GM18909 (cell line): ENCODE data around the gene SLC51A.
"Not testable (repeated sequence)": the region's sequence is repeated elsewhere in the genome, so short reads cannot be mapped to it uniquely, and the experiment has no call there.

ENCODE experiments used
- ATAC-seq: cut with Tn5 transposase; IDR thresholded peaks from one replicate; pipeline ENCODE4 v1.9.1; 2021; ENCODE audit warnings: mild to moderate bottlenecking; ENCODE audit not compliant: unreplicated experiment, poor library complexity

The SLC51A gene

GRCh38 chr3:196192524-196193051 lies 23.7 kb upstream of the SLC51A start:
- peak; percentile 18 for ATAC-seq

DNA sequence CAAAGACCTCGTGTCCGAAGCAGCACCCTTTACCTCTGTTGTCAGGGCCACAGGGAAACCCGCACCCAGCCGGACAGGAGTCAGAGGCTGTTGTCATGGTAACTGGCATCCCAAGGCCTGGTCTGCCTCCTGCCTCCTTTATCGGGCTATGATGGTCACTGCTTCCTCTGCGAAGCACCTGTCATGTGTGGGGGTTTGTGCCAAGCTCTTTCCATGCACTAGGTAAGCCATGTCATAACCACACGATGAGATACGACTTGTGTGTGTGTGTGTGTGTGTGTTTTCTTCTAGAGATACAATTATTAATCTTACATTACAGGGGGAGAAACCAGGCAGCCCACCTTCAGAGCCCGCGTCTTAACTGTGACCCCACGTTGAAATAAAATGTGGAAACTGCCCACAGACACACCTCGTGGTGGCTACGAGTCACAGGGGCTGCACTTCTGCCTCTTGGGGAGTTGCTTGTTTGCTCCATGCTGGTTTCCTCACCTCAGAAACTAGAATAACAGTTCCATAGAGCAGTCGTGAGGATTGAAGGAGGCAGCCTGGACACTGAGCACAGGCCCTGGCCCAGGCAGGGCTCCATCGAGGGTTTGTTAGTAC lies 23.1 kb upstream of the SLC51A start:
- no peak for ATAC-seq

DNA sequence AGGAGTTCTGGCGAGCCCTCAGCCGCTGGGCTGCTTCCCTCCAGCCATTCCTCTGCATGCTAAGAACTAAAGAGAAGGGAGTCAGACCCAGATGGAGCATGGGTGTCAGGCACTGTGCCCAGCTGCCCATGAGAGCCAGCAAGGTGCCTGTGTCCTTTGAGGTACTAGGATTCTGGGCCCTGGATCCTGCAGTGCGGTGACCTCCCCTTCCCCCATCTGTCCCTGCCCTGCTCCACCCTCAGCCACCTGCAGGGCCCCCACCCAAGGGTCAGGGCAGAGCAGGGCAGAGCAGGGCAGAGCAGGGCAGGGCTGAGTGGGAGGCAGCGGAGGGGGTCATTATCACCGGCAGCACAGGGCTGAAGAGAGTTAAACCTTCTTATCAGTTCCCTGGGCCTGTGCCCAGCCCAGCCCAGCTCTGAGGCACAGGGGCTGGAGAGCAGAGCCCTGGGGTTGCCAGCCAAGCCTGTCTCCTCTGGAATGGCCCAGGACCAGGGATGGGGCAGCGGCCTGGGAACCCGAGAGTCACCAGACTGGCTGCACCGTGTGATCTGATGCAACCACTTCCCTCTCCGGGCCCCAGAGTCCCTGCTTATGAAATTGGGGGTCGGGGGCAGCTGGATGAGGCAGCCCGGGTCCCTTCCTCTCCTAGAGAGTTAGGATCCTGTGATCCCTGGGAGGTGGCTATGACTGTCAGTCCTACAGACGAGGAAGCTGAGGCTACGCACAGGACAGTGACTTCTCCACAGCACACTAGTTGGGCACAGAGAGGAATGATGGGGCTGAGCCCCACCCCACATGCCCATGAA lies 22.4 kb upstream of the SLC51A start:
- ATAC-seq = no peak

DNA sequence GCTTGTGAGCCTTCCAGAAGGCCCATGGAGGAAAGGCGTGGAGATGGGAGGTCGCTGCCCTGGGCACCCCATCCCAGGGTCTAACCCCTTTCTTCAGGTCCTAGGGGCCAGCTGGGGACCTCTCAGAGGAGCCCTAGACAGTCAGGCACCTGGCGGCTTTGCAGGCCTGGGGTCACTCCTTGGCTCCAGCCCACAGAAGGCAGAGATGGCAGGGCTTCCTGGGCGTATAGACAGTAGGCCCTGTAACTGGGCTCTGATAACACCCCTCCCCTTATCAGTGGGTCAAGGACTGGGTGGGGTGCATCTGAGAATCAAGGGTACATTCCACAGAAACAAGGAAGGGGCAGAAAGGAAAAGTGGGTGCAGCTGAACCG lies 21.8 kb upstream of the SLC51A start:
- no peak for ATAC-seq

DNA sequence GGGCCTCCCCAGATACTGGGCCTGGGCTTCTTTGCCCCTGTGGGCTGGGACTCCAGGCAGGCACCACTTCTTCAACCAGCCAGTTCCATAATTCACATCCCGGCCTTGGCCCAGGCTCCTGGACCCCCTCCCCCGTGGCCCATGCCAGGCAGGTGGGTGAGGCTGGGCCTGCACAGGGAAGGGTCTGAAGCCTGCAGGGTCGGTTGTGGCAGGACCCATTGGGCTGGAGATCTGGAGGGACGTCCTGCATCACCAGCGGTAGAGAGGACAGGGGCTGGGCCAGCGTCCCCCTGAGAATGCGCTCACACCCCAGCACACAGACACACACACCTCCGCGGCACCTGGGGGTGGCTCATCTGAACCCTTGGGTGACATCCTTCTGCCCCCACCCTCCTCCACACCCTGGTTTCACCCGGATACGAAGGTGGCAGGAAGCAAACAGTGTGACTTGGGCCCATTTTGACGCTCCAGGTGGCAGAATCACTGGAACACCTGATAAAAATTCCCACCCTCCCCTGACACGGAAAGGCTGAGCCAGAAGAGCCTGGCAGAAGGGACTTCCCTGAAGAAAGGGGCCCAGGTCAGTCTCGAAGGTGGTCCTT lies 20.6 kb upstream of the SLC51A start:
- no peak for ATAC-seq

DNA sequence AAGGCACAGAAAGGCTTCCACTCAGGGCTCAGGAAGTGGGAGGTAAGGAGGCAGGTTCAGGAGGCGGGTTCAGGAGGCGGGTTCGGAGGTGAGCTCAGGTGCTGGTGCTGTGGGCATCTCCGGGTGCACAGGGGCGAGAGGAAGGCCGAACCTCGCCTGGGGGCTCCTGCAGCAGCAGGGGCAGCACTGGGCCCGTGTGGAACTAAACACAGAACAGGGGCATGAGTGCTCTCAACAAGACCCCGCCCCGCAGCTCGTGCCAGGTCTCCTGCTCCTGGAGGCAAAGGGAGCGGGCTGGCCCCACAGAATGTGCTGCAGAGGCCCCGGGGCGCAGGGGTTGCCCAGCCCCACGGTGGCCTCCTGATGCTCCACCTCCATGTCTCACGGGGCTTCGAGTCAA lies 18.8 kb upstream of the SLC51A start:
- ATAC-seq = no peak

- no peak for ATAC-seq
Measured at GRCh38 chr3:196198081-196198675, 18.2 kb upstream of the SLC51A start.

DNA sequence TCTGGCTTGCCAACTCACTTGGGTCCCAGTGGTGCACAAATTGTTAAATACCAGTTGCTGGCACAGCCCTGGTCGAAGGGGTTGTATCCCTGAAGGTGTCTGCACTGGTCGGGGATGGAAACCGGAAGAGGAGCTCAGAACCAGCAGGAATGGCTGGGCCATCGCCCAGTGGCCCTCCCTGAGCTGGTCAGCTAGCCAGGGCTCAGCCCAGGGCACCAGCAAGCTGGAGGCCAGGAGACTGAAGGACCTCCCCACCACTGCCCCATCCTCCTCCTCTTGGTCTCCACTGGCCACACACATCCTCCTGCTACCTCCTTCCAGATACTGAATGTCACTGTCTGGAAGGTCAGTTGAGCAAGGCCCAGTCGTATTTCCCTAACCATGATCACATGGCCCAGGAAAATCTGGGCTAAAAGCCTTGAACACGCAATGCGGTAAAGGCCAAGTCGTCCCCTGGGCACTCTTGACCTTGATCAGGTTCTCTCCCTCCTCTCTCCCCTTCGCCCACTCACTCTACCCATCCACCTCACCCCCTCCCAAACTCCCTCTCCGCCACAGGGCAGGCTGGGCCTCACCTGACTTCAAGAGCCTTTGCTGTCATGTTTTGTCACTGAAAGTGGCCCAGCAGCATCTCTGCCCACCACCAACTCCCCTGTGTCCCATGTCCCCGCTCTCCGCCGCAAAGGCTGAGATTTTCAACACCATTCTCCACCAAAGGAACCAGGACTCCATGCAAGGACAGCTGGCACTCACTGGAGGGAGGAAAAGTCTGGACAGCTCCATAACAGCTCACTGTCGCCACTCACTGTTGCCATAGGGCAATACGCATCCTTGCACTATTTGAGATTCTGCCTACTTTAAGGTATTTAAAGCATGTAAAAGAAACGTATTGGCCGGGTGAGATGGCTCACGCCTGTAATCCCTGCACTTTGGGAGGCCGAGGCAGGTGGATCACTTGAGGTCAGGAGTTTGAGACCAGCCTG lies 17.3 kb upstream of the SLC51A start:
- no peak for ATAC-seq

DNA sequence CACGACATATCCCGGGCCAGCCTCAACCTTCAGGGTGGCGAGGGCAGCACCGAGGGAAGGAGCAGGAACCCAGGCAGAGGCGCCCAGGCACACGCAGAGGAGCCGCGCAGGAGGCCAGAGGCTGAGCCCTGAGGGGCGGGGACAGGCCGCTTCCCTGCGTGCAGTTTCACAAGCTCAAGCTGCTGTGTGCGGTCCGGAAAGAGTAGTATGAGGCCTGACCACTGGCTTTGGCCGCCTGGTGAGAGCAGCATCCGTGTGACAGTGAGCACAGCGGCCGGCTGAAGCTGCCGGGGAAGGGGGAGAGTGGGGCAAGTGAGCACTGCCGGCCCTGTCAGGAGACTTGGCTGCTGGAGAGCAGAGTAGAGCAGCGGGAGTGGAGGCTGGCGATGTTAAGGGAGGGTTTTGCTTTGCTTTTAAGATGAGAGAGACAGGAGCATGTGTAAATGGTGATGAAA lies 13.8 kb upstream of the SLC51A start:
- no peak for ATAC-seq

- ATAC-seq = no peak
Measured at GRCh38 chr3:196203846-196204245, 12.5 kb upstream of the SLC51A start.

DNA sequence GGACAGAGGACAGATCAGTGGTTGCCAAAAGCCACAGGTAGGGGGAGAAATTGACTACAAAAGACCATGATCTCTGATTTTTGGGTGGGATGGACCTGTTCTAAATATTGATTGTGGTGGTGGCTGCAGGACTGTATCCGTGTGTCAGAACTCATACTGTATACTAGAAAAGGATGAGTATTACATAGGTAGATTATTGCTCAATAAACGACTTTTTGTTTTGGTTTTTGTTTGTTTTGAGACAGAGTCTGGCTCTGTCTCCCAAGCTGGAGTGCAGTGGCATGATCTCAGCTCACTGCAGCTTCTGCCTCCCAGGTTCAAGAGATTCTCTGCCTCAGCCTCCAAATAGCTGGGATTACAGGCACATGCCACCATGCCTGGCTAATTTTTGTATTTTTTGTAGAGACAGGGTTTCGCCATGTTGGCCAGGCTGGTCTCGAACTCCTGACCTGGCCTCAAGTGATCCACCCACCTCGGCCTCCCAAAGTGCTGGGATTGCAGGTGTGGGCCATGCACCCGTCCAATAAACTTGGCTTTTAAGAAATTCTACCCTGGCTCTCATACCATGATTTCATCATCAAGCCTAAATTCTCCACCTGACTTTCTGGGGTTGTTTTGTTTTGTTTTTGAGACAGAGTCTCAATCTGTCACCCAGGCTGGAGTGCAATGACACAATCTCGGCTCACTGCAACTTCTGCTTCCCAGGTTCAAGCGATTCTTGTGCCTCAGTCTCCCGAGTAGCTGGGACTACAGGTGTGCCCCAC lies 10.7 kb upstream of the SLC51A start:
- ATAC-seq = not testable (repeated sequence)

DNA sequence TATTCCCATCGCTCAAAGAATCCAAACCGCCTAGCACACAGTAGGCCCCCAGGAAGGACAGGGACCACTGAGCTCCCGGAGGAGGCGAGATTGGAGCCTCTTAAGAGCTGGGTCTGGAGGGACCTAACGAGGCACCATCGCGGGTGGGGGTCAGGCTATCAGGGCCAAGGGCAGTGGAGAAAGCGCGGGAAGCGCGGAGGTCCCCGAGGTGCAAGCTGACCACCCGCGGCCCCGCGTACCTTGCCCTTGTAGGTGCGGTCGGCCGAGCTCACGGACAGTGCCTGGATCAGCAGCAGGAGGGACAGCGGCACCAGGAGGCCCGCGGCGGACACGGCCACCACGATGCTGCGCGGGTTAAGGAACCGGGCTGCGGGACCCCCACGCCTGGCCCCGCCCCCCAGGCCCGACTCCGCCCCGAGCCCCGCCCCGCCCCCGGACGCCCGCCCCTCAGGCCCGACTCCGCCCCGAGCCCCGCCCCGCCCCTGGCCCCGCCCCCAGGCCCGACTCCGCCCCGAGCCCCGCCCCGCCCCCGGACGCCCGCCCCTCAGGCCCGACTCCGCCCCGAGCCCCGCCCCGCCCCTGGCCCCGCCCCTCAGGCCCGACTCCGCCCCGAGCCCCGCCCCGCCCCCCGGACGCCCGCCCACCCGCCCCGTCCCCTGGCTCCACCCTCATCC lies 9.0 kb upstream of the SLC51A start:
- no peak for ATAC-seq

GRCh38 chr3:196207833-196208607 lies 8.3 kb upstream of the SLC51A start:
- ATAC-seq = no peak

GRCh38 chr3:196208942-196209695 lies 7.2 kb upstream of the SLC51A start:
- no peak for ATAC-seq

DNA sequence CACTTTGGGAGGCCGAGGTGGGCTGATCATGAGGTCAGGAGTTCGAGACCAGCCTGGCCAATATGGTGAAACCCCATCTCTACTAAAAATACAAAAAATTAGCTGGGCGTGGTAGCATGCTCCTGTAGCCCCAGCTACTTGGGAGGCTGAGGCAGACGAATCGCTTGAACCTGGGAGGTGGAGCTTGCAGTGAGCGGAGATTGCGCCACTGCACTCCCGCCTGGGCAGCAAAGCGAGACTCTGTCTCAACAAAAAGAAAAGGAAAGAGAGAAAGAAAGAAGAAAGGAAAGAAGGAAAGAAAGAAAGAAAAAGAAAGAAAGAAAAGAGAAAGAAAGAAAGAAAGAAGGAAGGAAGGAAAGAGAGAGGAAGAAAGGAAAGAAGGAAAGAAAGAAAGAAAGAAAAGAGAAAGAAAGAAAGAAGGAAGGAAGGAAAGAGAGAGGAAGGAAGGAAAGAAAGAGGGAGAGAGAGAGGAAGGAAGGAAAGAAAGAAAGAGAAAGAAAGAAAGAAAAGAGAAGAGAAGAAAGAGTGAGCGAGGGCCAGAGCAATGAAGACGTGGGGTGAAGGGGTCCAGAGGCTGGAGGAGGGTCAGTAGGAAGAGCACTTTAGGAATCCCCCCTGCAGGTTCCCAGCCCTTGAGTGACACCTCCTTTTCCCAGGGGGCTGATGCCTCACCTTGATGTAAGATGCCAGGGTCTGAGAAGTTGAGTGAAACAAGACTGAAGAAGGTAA lies 6.2 kb upstream of the SLC51A start:
- not testable (repeated sequence) for ATAC-seq
